WTC11 (cell line): ENCODE data around the gene MSANTD4. TPM values are rescaled to one million over a fixed set of nuclear protein-coding genes. Genes with fewer than 3 reads are reported as not detected.

Experiments used
- ATF2 ChIP-seq: sonication (generic); formaldehyde crosslinking; IDR thresholded peaks from 2 replicates; pipeline ENCODE4 v1.8.1; 2022; ENCODE audit warnings: low read depth, missing genetic modification reagents, borderline replicate concordance
- ATF3 ChIP-seq: sonication (generic); formaldehyde crosslinking; conservative IDR thresholded peaks from 2 replicates; pipeline ENCODE4 v1.8.1; 2022; ENCODE audit warnings: mild to moderate bottlenecking, missing genetic modification reagents
- CREB1 ChIP-seq: sonication (generic); formaldehyde crosslinking; IDR thresholded peaks from 2 replicates; pipeline ENCODE4 v1.8.0; 2023; ENCODE audit warnings: mild to moderate bottlenecking, missing genetic modification reagents
- FOXJ3 ChIP-seq: sonication (generic); formaldehyde crosslinking; IDR thresholded peaks from 2 replicates; pipeline ENCODE4 v1.9.0; 2021; ENCODE audit warnings: missing genetic modification reagents, mild to moderate bottlenecking, borderline replicate concordance
- HMGA2 ChIP-seq: fragments of 250-450 bp; sonication (Bioruptor Pico); IDR thresholded peaks from 2 replicates; pipeline ENCODE4 v1.4.0; 2021; ENCODE audit warnings: mild to moderate bottlenecking, moderate library complexity
- HMGXB4 ChIP-seq: sonication (generic); formaldehyde crosslinking; IDR thresholded peaks from 2 replicates; pipeline ENCODE4 v1.8.1; 2023; ENCODE audit warnings: mild to moderate bottlenecking, moderate library complexity, missing genetic modification reagents
- IRF1 ChIP-seq: sonication (generic); formaldehyde crosslinking; IDR thresholded peaks from 2 replicates; pipeline ENCODE4 v1.8.0; 2023; ENCODE audit warnings: missing genetic modification reagents
- IRF2 ChIP-seq: sonication (generic); formaldehyde crosslinking; IDR thresholded peaks from 2 replicates; pipeline ENCODE4 v1.8.0; 2022; ENCODE audit warnings: low read depth, missing genetic modification reagents, borderline replicate concordance
- NFE2L1 ChIP-seq: sonication (generic); formaldehyde crosslinking; IDR thresholded peaks from 2 replicates; pipeline ENCODE4 v1.8.1; 2023; ENCODE audit warnings: missing genetic modification reagents
- NFYB ChIP-seq: sonication (generic); formaldehyde crosslinking; conservative IDR thresholded peaks from 2 replicates; pipeline ENCODE4 v1.8.0; 2022; ENCODE audit warnings: low read depth, missing genetic modification reagents
- OVOL2 ChIP-seq: fragments of 250-450 bp; sonication (Bioruptor Pico); IDR thresholded peaks from 2 replicates; pipeline ENCODE4 v1.9.0; 2021; ENCODE audit warnings: mild to moderate bottlenecking, borderline replicate concordance
- TEAD4 ChIP-seq: sonication (generic); formaldehyde crosslinking; IDR thresholded peaks from 2 replicates; pipeline ENCODE4 v1.8.0; 2022; ENCODE audit warnings: mild to moderate bottlenecking, missing genetic modification reagents
- TP53 ChIP-seq: sonication (generic); formaldehyde crosslinking; IDR thresholded peaks from 2 replicates; pipeline ENCODE4 v1.8.1; 2023; ENCODE audit warnings: mild to moderate bottlenecking, missing genetic modification reagents
- ZBTB21 ChIP-seq: sonication (generic); formaldehyde crosslinking; IDR thresholded peaks from 2 replicates; pipeline ENCODE4 v1.8.1; 2023; ENCODE audit warnings: mild to moderate bottlenecking, missing genetic modification reagents, borderline replicate concordance
- ZNF121 ChIP-seq: sonication (generic); formaldehyde crosslinking; IDR thresholded peaks from 2 replicates; pipeline ENCODE4 v1.8.0; 2023; ENCODE audit warnings: missing genetic modification reagents
- ZNF317 ChIP-seq: sonication (generic); formaldehyde crosslinking; IDR thresholded peaks from 2 replicates; pipeline ENCODE4 v1.8.1; 2023; ENCODE audit warnings: low read depth, mild to moderate bottlenecking, moderate library complexity, missing genetic modification reagents, borderline replicate concordance
- ZNF396 ChIP-seq: fragments of 250-450 bp; sonication (Bioruptor Pico); IDR thresholded peaks from 2 replicates; pipeline ENCODE4 v1.8.0; 2021; ENCODE audit warnings: mild to moderate bottlenecking, moderate library complexity, borderline replicate concordance
- ZNF423 ChIP-seq: fragments of 250-450 bp; sonication (Bioruptor Pico); IDR thresholded peaks from 2 replicates; pipeline ENCODE4 v2.1.2; 2022; ENCODE audit warnings: mild to moderate bottlenecking, moderate library complexity
- ZSCAN18 ChIP-seq: fragments of 250-450 bp; sonication (Bioruptor Pico); IDR thresholded peaks from 2 replicates; pipeline ENCODE4 v2.1.2; 2022; ENCODE audit warnings: mild to moderate bottlenecking, moderate library complexity
- total RNA-seq: library from RNA; stranded (reverse); gene quantifications from 3 replicates; pipeline ENCODE4 v1.2.3, GENCODE V29; 2021
- TF ChIP-seq, protein P1 (sequence below): sonication (generic); formaldehyde crosslinking; IDR thresholded peaks from 2 replicates; pipeline ENCODE4 v1.8.0; 2023; ENCODE audit warnings: mild to moderate bottlenecking, missing genetic modification reagents
- TF ChIP-seq, protein P2 (sequence below): sonication (generic); formaldehyde crosslinking; IDR thresholded peaks from 2 replicates; pipeline ENCODE4 v1.8.1; 2023; ENCODE audit warnings: mild to moderate bottlenecking, missing genetic modification reagents, moderate library complexity
- TF ChIP-seq, protein P3 (sequence below): sonication (generic); formaldehyde crosslinking; IDR thresholded peaks from 2 replicates; pipeline ENCODE4 v1.8.1; 2022; ENCODE audit warnings: missing genetic modification reagents, borderline replicate concordance
- TF ChIP-seq, protein P4 (sequence below): sonication (generic); formaldehyde crosslinking; IDR thresholded peaks from 2 replicates; pipeline ENCODE4 v1.8.1; 2023; ENCODE audit warnings: mild to moderate bottlenecking, missing genetic modification reagents, borderline replicate concordance

The MSANTD4 gene
- total RNA-seq, 1 experiment from 2014 or later: 22.0 TPM

GRCh38 chr11:106021967-106022794 is at the start of gene MSANTD4 (continued):
- TF ChIP-seq, protein P1, sequence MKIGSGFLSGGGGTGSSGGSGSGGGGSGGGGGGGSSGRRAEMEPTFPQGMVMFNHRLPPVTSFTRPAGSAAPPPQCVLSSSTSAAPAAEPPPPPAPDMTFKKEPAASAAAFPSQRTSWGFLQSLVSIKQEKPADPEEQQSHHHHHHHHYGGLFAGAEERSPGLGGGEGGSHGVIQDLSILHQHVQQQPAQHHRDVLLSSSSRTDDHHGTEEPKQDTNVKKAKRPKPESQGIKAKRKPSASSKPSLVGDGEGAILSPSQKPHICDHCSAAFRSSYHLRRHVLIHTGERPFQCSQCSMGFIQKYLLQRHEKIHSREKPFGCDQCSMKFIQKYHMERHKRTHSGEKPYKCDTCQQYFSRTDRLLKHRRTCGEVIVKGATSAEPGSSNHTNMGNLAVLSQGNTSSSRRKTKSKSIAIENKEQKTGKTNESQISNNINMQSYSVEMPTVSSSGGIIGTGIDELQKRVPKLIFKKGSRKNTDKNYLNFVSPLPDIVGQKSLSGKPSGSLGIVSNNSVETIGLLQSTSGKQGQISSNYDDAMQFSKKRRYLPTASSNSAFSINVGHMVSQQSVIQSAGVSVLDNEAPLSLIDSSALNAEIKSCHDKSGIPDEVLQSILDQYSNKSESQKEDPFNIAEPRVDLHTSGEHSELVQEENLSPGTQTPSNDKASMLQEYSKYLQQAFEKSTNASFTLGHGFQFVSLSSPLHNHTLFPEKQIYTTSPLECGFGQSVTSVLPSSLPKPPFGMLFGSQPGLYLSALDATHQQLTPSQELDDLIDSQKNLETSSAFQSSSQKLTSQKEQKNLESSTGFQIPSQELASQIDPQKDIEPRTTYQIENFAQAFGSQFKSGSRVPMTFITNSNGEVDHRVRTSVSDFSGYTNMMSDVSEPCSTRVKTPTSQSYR (CRISPR knock-in tag): no peak
- TF ChIP-seq HMGXB4 (CRISPR knock-in tag): no peak
- TF ChIP-seq IRF2 (CRISPR knock-in tag): no peak
- no peak for TF ChIP-seq ZNF317 (CRISPR knock-in tag)
- TF ChIP-seq ATF2: no peak
- no peak for TF ChIP-seq ZNF396 (CRISPR knock-in tag)
- no peak for TF ChIP-seq OVOL2 (CRISPR knock-in tag)
- TF ChIP-seq, protein P2, sequence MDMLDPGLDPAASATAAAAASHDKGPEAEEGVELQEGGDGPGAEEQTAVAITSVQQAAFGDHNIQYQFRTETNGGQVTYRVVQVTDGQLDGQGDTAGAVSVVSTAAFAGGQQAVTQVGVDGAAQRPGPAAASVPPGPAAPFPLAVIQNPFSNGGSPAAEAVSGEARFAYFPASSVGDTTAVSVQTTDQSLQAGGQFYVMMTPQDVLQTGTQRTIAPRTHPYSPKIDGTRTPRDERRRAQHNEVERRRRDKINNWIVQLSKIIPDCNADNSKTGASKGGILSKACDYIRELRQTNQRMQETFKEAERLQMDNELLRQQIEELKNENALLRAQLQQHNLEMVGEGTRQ (CRISPR knock-in tag): peak; percentile 71
- no peak for TF ChIP-seq FOXJ3 (CRISPR knock-in tag)
- no peak for TF ChIP-seq CREB1 (CRISPR knock-in tag)
- TF ChIP-seq, protein P3, sequence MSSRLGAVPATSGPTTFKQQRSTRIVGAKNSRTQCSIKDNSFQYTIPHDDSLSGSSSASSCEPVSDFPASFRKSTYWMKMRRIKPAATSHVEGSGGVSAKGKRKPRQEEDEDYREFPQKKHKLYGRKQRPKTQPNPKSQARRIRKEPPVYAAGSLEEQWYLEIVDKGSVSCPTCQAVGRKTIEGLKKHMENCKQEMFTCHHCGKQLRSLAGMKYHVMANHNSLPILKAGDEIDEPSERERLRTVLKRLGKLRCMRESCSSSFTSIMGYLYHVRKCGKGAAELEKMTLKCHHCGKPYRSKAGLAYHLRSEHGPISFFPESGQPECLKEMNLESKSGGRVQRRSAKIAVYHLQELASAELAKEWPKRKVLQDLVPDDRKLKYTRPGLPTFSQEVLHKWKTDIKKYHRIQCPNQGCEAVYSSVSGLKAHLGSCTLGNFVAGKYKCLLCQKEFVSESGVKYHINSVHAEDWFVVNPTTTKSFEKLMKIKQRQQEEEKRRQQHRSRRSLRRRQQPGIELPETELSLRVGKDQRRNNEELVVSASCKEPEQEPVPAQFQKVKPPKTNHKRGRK (CRISPR knock-in tag): no peak
- TF ChIP-seq NFE2L1: no peak
- no peak for TF ChIP-seq IRF1
- TF ChIP-seq, protein P4, sequence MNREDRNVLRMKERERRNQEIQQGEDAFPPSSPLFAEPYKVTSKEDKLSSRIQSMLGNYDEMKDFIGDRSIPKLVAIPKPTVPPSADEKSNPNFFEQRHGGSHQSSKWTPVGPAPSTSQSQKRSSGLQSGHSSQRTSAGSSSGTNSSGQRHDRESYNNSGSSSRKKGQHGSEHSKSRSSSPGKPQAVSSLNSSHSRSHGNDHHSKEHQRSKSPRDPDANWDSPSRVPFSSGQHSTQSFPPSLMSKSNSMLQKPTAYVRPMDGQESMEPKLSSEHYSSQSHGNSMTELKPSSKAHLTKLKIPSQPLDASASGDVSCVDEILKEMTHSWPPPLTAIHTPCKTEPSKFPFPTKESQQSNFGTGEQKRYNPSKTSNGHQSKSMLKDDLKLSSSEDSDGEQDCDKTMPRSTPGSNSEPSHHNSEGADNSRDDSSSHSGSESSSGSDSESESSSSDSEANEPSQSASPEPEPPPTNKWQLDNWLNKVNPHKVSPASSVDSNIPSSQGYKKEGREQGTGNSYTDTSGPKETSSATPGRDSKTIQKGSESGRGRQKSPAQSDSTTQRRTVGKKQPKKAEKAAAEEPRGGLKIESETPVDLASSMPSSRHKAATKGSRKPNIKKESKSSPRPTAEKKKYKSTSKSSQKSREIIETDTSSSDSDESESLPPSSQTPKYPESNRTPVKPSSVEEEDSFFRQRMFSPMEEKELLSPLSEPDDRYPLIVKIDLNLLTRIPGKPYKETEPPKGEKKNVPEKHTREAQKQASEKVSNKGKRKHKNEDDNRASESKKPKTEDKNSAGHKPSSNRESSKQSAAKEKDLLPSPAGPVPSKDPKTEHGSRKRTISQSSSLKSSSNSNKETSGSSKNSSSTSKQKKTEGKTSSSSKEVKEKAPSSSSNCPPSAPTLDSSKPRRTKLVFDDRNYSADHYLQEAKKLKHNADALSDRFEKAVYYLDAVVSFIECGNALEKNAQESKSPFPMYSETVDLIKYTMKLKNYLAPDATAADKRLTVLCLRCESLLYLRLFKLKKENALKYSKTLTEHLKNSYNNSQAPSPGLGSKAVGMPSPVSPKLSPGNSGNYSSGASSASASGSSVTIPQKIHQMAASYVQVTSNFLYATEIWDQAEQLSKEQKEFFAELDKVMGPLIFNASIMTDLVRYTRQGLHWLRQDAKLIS (CRISPR knock-in tag): no peak
- TF ChIP-seq ZSCAN18 (CRISPR knock-in tag): no peak
- no peak for TF ChIP-seq ATF3
- TF ChIP-seq TEAD4 (CRISPR knock-in tag): peak; percentile 80
- TF ChIP-seq ZNF423 (CRISPR knock-in tag): no peak
- TF ChIP-seq TP53: peak; percentile 48; the same call in 1 of the 2 replicates
- peak; percentile 58; the same call in 1 of the 2 replicates for TF ChIP-seq ZBTB21
- peak; percentile 98 for TF ChIP-seq NFYB
- TF ChIP-seq HMGA2: no peak
- no peak for TF ChIP-seq ZNF121 (CRISPR knock-in tag)
